M059J (cell line): ENCODE results near the gene FEM1B. TPM values are rescaled to one million over a fixed set of nuclear protein-coding genes. Genes with fewer than 3 reads are reported as not detected.

Experiments
- total RNA-seq: library from RNA; depleted of rRNA; stranded (reverse); fragments of >200 nt; shearing (Covaris generic); gene quantifications from 2 replicates; pipeline ENCODE4 v1.2.3, GENCODE V29; 2014; rRNA removed

The FEM1B gene
- total RNA-seq, 1 experiment from 2014 or later = 26.0 TPM

Other genes starting within 250 kb of the FEM1B start
- 35.6 and 42.1 TPM in 2 replicates for gene PIAS1, start 223.4 kb upstream of the FEM1B start, total RNA-seq
- 1.5 and 1.8 TPM in 2 replicates for gene CALML4, start 72.4 kb upstream of the FEM1B start, total RNA-seq
- 31.2 and 32.4 TPM in 2 replicates for gene CLN6, start 48.0 kb upstream of the FEM1B start, total RNA-seq
- 31.2 and 54.7 TPM in 2 replicates for gene ITGA11, start 154.4 kb downstream of the FEM1B start, total RNA-seq